ENCODE data around the gene CTPS1. TPM values are rescaled to one million over a fixed set of nuclear protein-coding genes. Genes with fewer than 3 reads are reported as not detected.

CTPS1 gene
- total RNA-seq, 1 experiment from 2014 or later: 166 TPM

DNA sequence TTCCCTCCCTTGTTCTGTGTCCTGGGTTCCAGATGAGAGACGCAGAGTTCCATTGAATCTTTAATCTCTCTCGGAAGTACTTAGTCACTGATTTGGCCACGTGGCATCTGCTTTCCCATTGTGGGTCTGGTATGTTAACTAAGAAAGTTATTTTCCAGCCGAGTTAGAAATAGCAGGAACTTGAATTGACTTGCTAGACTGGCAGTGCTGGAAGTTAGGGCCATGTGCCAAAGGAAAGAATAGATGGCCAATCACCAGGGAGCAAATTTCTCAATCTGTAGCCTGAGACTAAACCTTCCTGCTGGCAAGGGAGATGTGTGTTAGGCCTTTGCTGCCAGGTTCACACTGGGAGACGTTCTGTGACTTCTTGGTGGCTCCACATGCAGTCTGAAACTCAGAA is 66.2 kb downstream of the CTPS1 start:
- Histone ChIP-seq H3K27me3 (ENCODE audit: control insufficient read depth, insufficient read depth, low read length) (no peaks in the 10 kb centered on the region), H3K9me3 (ENCODE audit: control insufficient read depth, insufficient read depth, low read depth, low read length) (no peaks in the 10 kb centered on the region), H3K36me3 (ENCODE audit: control insufficient read depth, insufficient read depth, low read length) (peaks cover 2% of the 10 kb centered on the region; the same call in 1 of the 2 replicates), H3K27ac (ENCODE audit: low read length) (no peak overlapping the region), H3K4me3 (ENCODE audit: low read depth in 2 of 2, low read length in 2 of 2) (no peak overlapping the region), H3K4me1 (ENCODE audit: control insufficient read depth, insufficient read depth, low read length) (no peaks in the 10 kb centered on the region)
- ATAC-seq (no peak), DNase-seq (ENCODE audit: low read depth, low spot score) (no peak)
- in situ Hi-C loops (cut with HindIII; ENCODE audit: low pct_unique_long_range_greater_than_20kb, low sequenced_read_pairs) (no loop called here), intact Hi-C loops (cut with micrococcal nuclease; ENCODE audit: unreplicated experiment) (no loop called here)
- CTCF ChIA-PET: interaction anchor here (0.6 kb wide), 1 partner anchor 1440 kb away, joined by 3 read pairs; no protein-coding TSS in a partner anchor
- TF ChIP-seq TCF7L2 (IDR thresholded peaks at IDR 0.05; ENCODE audit: low read depth, low read length) (no peak), SIN3A (IDR thresholded peaks at IDR 0.05; ENCODE audit: borderline replicate concordance, insufficient read depth, low read depth, low read length) (no peak), CTCF (IDR thresholded peaks at IDR 0.05) (no peak), REST (IDR thresholded peaks at IDR 0.05; ENCODE audit: insufficient read depth in 1 of 2, low read depth in 2 of 2, low read length in 1 of 2) (no peak), POLR2AphosphoS5 (IDR thresholded peaks at IDR 0.05; ENCODE audit: low read depth, low read length) (no peak)
- no TSS peak for BruUV-seq (replicated peaks)
- POLR2A ChIA-PET: no interaction called here

- H3K27ac ChIP-seq (ENCODE audit: low read length): no peak overlapping the region
- H3K4me1 ChIP-seq (ENCODE audit: control insufficient read depth, insufficient read depth, low read length): no peaks in the 10 kb centered on the region
- H3K9me3 ChIP-seq (ENCODE audit: control insufficient read depth, insufficient read depth, low read depth, low read length): no peaks in the 10 kb centered on the region
- DNase-seq (ENCODE audit: low read depth, low spot score) (no peak), ATAC-seq (no peak)
- ChIA-PET POLR2A (no interaction called here), CTCF (no interaction called here)
- TF ChIP-seq CTCF (IDR thresholded peaks at IDR 0.05) (no peak), REST (IDR thresholded peaks at IDR 0.05; ENCODE audit: insufficient read depth in 1 of 2, low read depth in 2 of 2, low read length in 1 of 2) (no peak), TCF7L2 (IDR thresholded peaks at IDR 0.05; ENCODE audit: low read depth, low read length) (no peak), POLR2AphosphoS5 (IDR thresholded peaks at IDR 0.05; ENCODE audit: low read depth, low read length) (no peak), SIN3A (IDR thresholded peaks at IDR 0.05; ENCODE audit: borderline replicate concordance, insufficient read depth, low read depth, low read length) (no peak)
- in situ Hi-C loops (cut with HindIII; ENCODE audit: low pct_unique_long_range_greater_than_20kb, low sequenced_read_pairs) (no loop called here), intact Hi-C loops (cut with micrococcal nuclease; ENCODE audit: unreplicated experiment) (no loop called here)
- no peaks in the 10 kb centered on the region for H3K27me3 ChIP-seq (ENCODE audit: control insufficient read depth, insufficient read depth, low read length)
- no TSS peak for BruUV-seq (replicated peaks)
- H3K36me3 ChIP-seq (ENCODE audit: control insufficient read depth, insufficient read depth, low read length): peaks cover 2% of the 10 kb centered on the region; the same call in 1 of the 2 replicates
- no peak overlapping the region for H3K4me3 ChIP-seq (ENCODE audit: low read depth in 2 of 2, low read length in 2 of 2)
Observed at GRCh38 chr1:41046347-41046775, 66.9 kb downstream of the CTPS1 start.

All from Panc1 (cell line).